ENCODE data around the gene TRIML1.

DNA sequence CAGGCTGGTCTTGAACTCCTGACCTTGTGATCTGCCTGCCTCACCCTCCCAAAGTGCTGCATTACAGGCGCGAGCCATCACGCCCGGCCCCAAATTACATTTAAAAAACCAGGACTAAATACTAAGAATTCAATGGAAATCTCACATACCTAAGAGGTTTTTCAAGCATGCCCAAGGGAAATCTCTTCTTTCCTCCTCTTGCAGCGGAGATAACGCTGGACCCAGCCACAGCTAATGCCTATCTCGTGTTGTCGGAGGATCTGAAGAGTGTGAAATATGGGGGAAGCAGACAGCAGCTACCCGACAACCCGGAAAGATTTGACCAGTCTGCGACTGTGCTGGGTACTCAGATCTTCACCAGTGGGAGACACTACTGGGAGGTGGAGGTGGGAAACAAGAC is 7.4 kb downstream of the TRIML1 start:
- TF ChIP-seq POLR2A (IDR thresholded peaks at IDR 0.05; ENCODE audit: low read length) (no peak), GATA1 (IDR thresholded peaks at IDR 0.05; ENCODE audit: low read depth, low read length) (no peak)

Measured in erythroblast (primary cell).